Measurements from ENCODE around the gene CFLAR. TPM values are rescaled to one million over a fixed set of nuclear protein-coding genes. Genes with fewer than 3 reads are reported as not detected.

Gene CFLAR
- total and polyA plus RNA-seq, 2 of the 13 experiments (the other 11 are each of a cell fraction or from before 2014, with no cell fraction given) = 43.8 to 92.1 TPM

DNA sequence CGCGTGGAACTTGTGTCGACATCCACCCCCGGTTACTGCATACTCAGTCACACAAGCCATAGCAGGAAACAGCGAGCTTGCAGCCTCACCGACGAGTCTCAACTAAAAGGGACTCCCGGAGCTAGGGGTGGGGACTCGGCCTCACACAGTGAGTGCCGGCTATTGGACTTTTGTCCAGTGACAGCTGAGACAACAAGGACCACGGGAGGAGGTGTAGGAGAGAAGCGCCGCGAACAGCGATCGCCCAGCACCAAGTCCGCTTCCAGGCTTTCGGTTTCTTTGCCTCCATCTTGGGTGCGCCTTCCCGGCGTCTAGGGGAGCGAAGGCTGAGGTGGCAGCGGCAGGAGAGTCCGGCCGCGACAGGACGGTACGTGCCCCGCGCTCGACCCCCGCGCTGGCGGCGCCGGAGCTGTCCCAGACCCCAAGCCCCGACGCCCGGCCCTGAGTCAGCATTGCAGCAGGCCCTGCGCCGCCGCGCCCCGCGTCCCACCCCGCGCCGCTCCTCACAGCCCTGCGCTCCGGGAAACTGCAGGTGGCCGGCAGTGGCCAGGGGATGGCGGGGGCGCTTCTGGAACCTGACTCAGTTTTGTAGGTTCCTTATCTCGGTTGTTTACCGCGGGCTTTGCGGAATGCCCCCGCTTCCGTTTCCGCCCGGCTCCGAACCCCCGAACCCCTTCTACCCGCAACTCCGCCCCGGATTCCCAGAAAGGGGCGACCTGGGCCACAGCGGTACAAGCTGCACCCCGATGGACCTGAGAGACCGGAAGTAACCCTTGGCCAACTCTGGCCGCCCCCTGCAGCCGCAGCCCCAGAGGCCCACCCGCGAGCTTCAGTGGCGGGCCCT, at the start of gene CFLAR (continued):
- TF ChIP-seq, protein P1, sequence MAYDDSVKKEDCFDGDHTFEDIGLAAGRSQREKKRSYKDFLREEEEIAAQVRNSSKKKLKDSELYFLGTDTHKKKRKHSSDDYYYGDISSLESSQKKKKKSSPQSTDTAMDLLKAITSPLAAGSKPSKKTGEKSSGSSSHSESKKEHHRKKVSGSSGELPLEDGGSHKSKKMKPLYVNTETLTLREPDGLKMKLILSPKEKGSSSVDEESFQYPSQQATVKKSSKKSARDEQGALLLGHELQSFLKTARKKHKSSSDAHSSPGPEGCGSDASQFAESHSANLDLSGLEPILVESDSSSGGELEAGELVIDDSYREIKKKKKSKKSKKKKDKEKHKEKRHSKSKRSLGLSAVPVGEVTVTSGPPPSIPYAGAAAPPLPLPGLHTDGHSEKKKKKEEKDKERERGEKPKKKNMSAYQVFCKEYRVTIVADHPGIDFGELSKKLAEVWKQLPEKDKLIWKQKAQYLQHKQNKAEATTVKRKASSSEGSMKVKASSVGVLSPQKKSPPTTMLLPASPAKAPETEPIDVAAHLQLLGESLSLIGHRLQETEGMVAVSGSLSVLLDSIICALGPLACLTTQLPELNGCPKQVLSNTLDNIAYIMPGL (CRISPR knock-in tag; IDR thresholded peaks at IDR 0.05; ENCODE audit: borderline replicate concordance in 1 of 2, low read depth in 1 of 2) = peak; percentile 87 to 91; a peak in 3 of 4 replicates
- no peak for TF ChIP-seq RFX5 (IDR thresholded peaks at IDR 0.05; ENCODE audit: low read depth, low read length)
- TF ChIP-seq ZNF44 (CRISPR knock-in tag; IDR thresholded peaks at IDR 0.05) = no peak
- TF ChIP-seq, protein P2, sequence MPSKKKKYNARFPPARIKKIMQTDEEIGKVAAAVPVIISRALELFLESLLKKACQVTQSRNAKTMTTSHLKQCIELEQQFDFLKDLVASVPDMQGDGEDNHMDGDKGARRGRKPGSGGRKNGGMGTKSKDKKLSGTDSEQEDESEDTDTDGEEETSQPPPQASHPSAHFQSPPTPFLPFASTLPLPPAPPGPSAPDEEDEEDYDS (CRISPR knock-in tag; IDR thresholded peaks at IDR 0.05) = peak; percentile 70
- no peak for TF ChIP-seq ZNF33A (CRISPR knock-in tag; IDR thresholded peaks at IDR 0.05; ENCODE audit: borderline replicate concordance)
- TF ChIP-seq MXD4 (CRISPR knock-in tag; IDR thresholded peaks at IDR 0.05) = 0 out of 2 replicates have a peak, but pooled peaks have one; percentile 59
- TF ChIP-seq, protein P3, sequence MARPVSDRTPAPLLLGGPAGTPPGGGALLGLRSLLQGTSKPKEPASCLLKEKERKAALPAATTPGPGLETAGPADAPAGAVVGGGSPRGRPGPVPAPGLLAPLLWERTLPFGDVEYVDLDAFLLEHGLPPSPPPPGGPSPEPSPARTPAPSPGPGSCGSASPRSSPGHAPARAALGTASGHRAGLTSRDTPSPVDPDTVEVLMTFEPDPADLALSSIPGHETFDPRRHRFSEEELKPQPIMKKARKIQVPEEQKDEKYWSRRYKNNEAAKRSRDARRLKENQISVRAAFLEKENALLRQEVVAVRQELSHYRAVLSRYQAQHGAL (CRISPR knock-in tag; IDR thresholded peaks at IDR 0.05; ENCODE audit: not compliant biosample characterization) = peak; percentile 84
- TF ChIP-seq KMT2B (CRISPR knock-in tag; IDR thresholded peaks at IDR 0.05) = no peak
- peak; percentile 64; the same call in 1 of the 2 replicates for TF ChIP-seq MIER2 (CRISPR knock-in tag; IDR thresholded peaks at IDR 0.05)
- TF ChIP-seq PHF21A (CRISPR knock-in tag; IDR thresholded peaks at IDR 0.05) = peak; percentile 87; the same call in 1 of the 2 replicates
- no peak for TF ChIP-seq ONECUT2 (CRISPR knock-in tag; IDR thresholded peaks at IDR 0.05)
- no peak; the same call in none of the 2 replicates for TF ChIP-seq MYNN (CRISPR knock-in tag; IDR thresholded peaks at IDR 0.05; ENCODE audit: low read depth)
- TF ChIP-seq, protein P4, sequence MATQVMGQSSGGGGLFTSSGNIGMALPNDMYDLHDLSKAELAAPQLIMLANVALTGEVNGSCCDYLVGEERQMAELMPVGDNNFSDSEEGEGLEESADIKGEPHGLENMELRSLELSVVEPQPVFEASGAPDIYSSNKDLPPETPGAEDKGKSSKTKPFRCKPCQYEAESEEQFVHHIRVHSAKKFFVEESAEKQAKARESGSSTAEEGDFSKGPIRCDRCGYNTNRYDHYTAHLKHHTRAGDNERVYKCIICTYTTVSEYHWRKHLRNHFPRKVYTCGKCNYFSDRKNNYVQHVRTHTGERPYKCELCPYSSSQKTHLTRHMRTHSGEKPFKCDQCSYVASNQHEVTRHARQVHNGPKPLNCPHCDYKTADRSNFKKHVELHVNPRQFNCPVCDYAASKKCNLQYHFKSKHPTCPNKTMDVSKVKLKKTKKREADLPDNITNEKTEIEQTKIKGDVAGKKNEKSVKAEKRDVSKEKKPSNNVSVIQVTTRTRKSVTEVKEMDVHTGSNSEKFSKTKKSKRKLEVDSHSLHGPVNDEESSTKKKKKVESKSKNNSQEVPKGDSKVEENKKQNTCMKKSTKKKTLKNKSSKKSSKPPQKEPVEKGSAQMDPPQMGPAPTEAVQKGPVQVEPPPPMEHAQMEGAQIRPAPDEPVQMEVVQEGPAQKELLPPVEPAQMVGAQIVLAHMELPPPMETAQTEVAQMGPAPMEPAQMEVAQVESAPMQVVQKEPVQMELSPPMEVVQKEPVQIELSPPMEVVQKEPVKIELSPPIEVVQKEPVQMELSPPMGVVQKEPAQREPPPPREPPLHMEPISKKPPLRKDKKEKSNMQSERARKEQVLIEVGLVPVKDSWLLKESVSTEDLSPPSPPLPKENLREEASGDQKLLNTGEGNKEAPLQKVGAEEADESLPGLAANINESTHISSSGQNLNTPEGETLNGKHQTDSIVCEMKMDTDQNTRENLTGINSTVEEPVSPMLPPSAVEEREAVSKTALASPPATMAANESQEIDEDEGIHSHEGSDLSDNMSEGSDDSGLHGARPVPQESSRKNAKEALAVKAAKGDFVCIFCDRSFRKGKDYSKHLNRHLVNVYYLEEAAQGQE (IDR thresholded peaks at IDR 0.05; ENCODE audit: borderline replicate concordance in 1 of 2, low read depth in 1 of 2, low read length in 2 of 2) = peak in 1 of 2 experiments; percentile 54; a peak in 2 of 4 replicates
- peak; percentile 89 for TF ChIP-seq ASH2L (IDR thresholded peaks at IDR 0.05; ENCODE audit: insufficient read length, low read depth, low read length)
- TF ChIP-seq KDM3A (CRISPR knock-in tag; IDR thresholded peaks at IDR 0.05; ENCODE audit: low read depth) = 0 out of 2 replicates have a peak, but pooled peaks have one; percentile 69
- peak; percentile 46; the same call in 1 of the 2 replicates for TF ChIP-seq ZNF589 (CRISPR knock-in tag; conservative IDR thresholded peaks at IDR 0.05)
- 0 out of 2 replicates have a peak, but pooled peaks have one; percentile 70 for TF ChIP-seq ZNF839 (CRISPR knock-in tag; IDR thresholded peaks at IDR 0.05; ENCODE audit: borderline replicate concordance)
- no peak for TF ChIP-seq ZNF10 (CRISPR knock-in tag; IDR thresholded peaks at IDR 0.05; ENCODE audit: borderline replicate concordance, low read depth)
- peak; percentile 76; the same call in 1 of the 2 replicates for TF ChIP-seq ZNF788 (CRISPR knock-in tag; IDR thresholded peaks at IDR 0.05; ENCODE audit: borderline replicate concordance)
- TF ChIP-seq ELF3 (CRISPR knock-in tag; IDR thresholded peaks at IDR 0.05) = peak; percentile 54; the same call in 1 of the 2 replicates
- TF ChIP-seq SSRP1 (CRISPR knock-in tag; IDR thresholded peaks at IDR 0.05) = peak; percentile 85; the same call in 1 of the 2 replicates
- TF ChIP-seq REPIN1 (CRISPR knock-in tag; IDR thresholded peaks at IDR 0.05; ENCODE audit: borderline replicate concordance, low read depth) = peak; percentile 57; the same call in 1 of the 2 replicates
